Activated T-cell treated with anti-CD3 and anti-CD28 coated beads for 4 hours (primary cell): Measurements from ENCODE around the gene ZBTB16.

Experiments
- DNase-seq: peaks from one replicate; pipeline ENCODE4 v3.0.0-alpha.2; 2020

The ZBTB16 gene

GRCh38 chr11:114290503-114291235, 231.2 kb downstream of the ZBTB16 start:
- DNase-seq = no peak

- DNase-seq = no peak
These were observed 231.9 kb downstream of the ZBTB16 start for GRCh38 chr11:114291381-114291780.

GRCh38 chr11:114291842-114292680, 232.6 kb downstream of the ZBTB16 start:
- no peak for DNase-seq

- DNase-seq = no peak
These were observed 233.7 kb downstream of the ZBTB16 start for GRCh38 chr11:114293201-114293711.

GRCh38 chr11:114295676-114296604, 236.4 kb downstream of the ZBTB16 start, which contains the start of gene NNMT:
Gene NNMT, plus strand, starts transcription at chr11:114296399. Its CDS starts 158 bp downstream, at chr11:114296557.
- no peak for DNase-seq

GRCh38 chr11:114296605-114297372, 237.3 kb downstream of the ZBTB16 start:
- DNase-seq = no peak

- no peak for DNase-seq
These were observed 238.5 kb downstream of the ZBTB16 start for GRCh38 chr11:114297806-114298709.

GRCh38 chr11:114298710-114299109, 239.2 kb downstream of the ZBTB16 start:
- DNase-seq = no peak
